MM.1S (cell line): Measurements from ENCODE around the gene ITLN1.

ENCODE experiments used
- DNase-seq: peaks from one replicate; pipeline ENCODE4 v3.0.0-alpha.2; 2015
- H2AFZ ChIP-seq: fragments of 300-600 bp; sonication (generic); 2 replicates; pipeline ENCODE4 v1.6.0; 2016; ENCODE audit warnings: antibody characterized with exemption, low read length
- H3F3A ChIP-seq: fragments of 300-600 bp; sonication (generic); 2 replicates; pipeline ENCODE4 v1.6.1; 2016; ENCODE audit warnings: mild to moderate bottlenecking, antibody characterized with exemption, low read length, moderate library complexity, mixed read lengths; ENCODE audit not compliant: insufficient read depth
- H3K27ac ChIP-seq: fragments of 300-600 bp; sonication (generic); 2 replicates; pipeline ENCODE4 v1.5.1; 2016; ENCODE audit warnings: mild to moderate bottlenecking, low read length
- H3K27me3 ChIP-seq: fragments of 300-600 bp; sonication (generic); replicated peaks from 2 replicates; pipeline ENCODE4 v1.6.0; 2016; ENCODE audit warnings: low read length; ENCODE audit not compliant: insufficient read depth
- H3K36me3 ChIP-seq: fragments of 300-600 bp; sonication (generic); replicated peaks from 2 replicates; pipeline ENCODE4 v1.6.1; 2016; ENCODE audit warnings: mild to moderate bottlenecking, low read length, mixed read lengths; ENCODE audit not compliant: insufficient read depth
- H3K4me1 ChIP-seq: fragments of 300-600 bp; sonication (generic); 2 replicates; pipeline ENCODE4 v1.6.1; 2016; ENCODE audit warnings: low read length, mixed read lengths
- H3K4me2 ChIP-seq: fragments of 300-600 bp; sonication (generic); 2 replicates; pipeline ENCODE4 v1.6.0; 2016; ENCODE audit warnings: low read depth, low read length
- H3K4me3 ChIP-seq: fragments of 300-600 bp; sonication (generic); 2 replicates; pipeline ENCODE4 v1.5.1; 2016; ENCODE audit warnings: low read length, mixed read lengths
- H3K79me2 ChIP-seq: fragments of 300-600 bp; sonication (generic); 2 replicates; pipeline ENCODE4 v1.6.1; 2016; ENCODE audit warnings: mixed run types, low read length, mixed read lengths
- H3K9ac ChIP-seq: fragments of 300-600 bp; sonication (generic); 2 replicates; pipeline ENCODE4 v1.6.1; 2016; ENCODE audit warnings: low read length, mixed read lengths
- H3K9me2 ChIP-seq: fragments of 300-600 bp; sonication (generic); replicated peaks from 2 replicates; pipeline ENCODE4 v1.6.1; 2016; ENCODE audit warnings: mild to moderate bottlenecking, low read length, mixed read lengths; ENCODE audit not compliant: insufficient read depth
- H3K9me3 ChIP-seq: fragments of 300-600 bp; sonication (generic); replicated peaks from 2 replicates; pipeline ENCODE4 v1.6.1; 2016; ENCODE audit warnings: mild to moderate bottlenecking, low read length, mixed read lengths; ENCODE audit not compliant: insufficient read depth
- H4K20me1 ChIP-seq: fragments of 300-600 bp; sonication (generic); 2 replicates; pipeline ENCODE4 v1.6.1; 2016; ENCODE audit warnings: mild to moderate bottlenecking, low read length, moderate library complexity, mixed read lengths; ENCODE audit not compliant: insufficient read depth
- EZH2 ChIP-seq: fragments of 300-600 bp; sonication (generic); optimal IDR thresholded peaks from 2 replicates; pipeline ENCODE3; 2017; ENCODE audit warnings: low read depth, mild to moderate bottlenecking, antibody characterized with exemption, low read length, mixed read lengths
- EZH2phosphoT487 ChIP-seq: fragments of 300-600 bp; sonication (generic); IDR thresholded peaks from 2 replicates; pipeline ENCODE4 v1.6.1; 2018; ENCODE audit warnings: antibody characterized with exemption, low read length
- TF ChIP-seq, protein P1 (sequence below): fragments of 300-600 bp; sonication (generic); IDR thresholded peaks from 2 replicates; pipeline ENCODE4 v1.5.1; 2016; ENCODE audit warnings: antibody characterized with exemption, low read length, mixed read lengths

Gene ITLN1

GRCh38 chr1:160860840-160861505 lies 24.0 kb downstream of the ITLN1 start:
- H3K4me3 ChIP-seq = no peak overlapping the region

GRCh38 chr1:160859166-160859565 lies 25.8 kb downstream of the ITLN1 start:
- no peak overlapping the region for H3K27ac ChIP-seq

More at GRCh38 chr1:160860840-160861505, 24.0 kb downstream of the ITLN1 start:
- no peak for DNase-seq
- Histone ChIP-seq H3K27me3 (no peaks in the 10 kb centered on the region), H3K9me3 (no peaks in the 10 kb centered on the region), H3K79me2 (no peaks in the 10 kb centered on the region), H3K36me3 (no peaks in the 10 kb centered on the region), H3K4me1 (no peaks in the 10 kb centered on the region), H3K4me2 (no peak overlapping the region), H3K9me2 (no peaks in the 10 kb centered on the region), H2AFZ (no peak overlapping the region), H3K9ac (no peak overlapping the region), H4K20me1 (no peaks in the 10 kb centered on the region), H3K27ac (no peak overlapping the region), H3F3A (no peaks in the 10 kb centered on the region)
- TF ChIP-seq EZH2phosphoT487 = no peak
- TF ChIP-seq EZH2 = no peak
- TF ChIP-seq, protein P1, sequence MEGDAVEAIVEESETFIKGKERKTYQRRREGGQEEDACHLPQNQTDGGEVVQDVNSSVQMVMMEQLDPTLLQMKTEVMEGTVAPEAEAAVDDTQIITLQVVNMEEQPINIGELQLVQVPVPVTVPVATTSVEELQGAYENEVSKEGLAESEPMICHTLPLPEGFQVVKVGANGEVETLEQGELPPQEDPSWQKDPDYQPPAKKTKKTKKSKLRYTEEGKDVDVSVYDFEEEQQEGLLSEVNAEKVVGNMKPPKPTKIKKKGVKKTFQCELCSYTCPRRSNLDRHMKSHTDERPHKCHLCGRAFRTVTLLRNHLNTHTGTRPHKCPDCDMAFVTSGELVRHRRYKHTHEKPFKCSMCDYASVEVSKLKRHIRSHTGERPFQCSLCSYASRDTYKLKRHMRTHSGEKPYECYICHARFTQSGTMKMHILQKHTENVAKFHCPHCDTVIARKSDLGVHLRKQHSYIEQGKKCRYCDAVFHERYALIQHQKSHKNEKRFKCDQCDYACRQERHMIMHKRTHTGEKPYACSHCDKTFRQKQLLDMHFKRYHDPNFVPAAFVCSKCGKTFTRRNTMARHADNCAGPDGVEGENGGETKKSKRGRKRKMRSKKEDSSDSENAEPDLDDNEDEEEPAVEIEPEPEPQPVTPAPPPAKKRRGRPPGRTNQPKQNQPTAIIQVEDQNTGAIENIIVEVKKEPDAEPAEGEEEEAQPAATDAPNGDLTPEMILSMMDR = no peak

DNA sequence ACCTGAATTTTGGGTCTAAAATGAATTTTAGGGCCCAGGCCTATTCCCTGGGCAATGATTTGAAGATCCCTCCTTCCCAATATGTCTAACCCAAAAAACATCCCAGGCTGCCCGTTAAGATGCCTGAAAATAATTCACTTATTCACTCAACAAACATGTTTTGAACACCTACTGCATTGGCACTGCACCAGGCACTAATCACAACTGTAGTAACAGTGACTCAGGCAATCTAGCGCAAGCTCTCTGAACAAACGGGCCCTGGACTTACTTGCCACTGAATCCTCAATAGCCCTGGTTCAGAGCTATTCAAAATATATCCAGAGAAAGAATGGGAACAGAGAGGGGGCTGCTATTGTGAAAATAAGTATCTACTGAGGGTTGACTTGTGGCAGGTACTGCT lies 26.5 kb downstream of the ITLN1 start:
- Histone ChIP-seq H3K27ac (no peak overlapping the region), H3K4me2 (no peak overlapping the region), H3K36me3 (no peaks in the 10 kb centered on the region), H3K9me2 (no peaks in the 10 kb centered on the region), H3K27me3 (no peaks in the 10 kb centered on the region), H3K9ac (no peak overlapping the region), H3F3A (no peaks in the 10 kb centered on the region), H3K4me1 (no peaks in the 10 kb centered on the region), H3K79me2 (no peaks in the 10 kb centered on the region), H3K4me3 (no peak overlapping the region), H4K20me1 (no peaks in the 10 kb centered on the region), H3K9me3 (no peaks in the 10 kb centered on the region), H2AFZ (no peak overlapping the region)
- TF ChIP-seq EZH2 (no peak), EZH2phosphoT487 (no peak)
- TF ChIP-seq, protein P1 = no peak
- DNase-seq = no peak

More at GRCh38 chr1:160859166-160859565, 25.8 kb downstream of the ITLN1 start:
- no peaks in the 10 kb centered on the region for H3K27me3 ChIP-seq
- no peaks in the 10 kb centered on the region for H3K4me1 ChIP-seq
- TF ChIP-seq, protein P1 = no peak
- TF ChIP-seq EZH2phosphoT487 = no peak
- TF ChIP-seq EZH2 = no peak
- DNase-seq = no peak
- no peaks in the 10 kb centered on the region for H3K9me2 ChIP-seq
- H3F3A ChIP-seq = no peaks in the 10 kb centered on the region
- H3K9me3 ChIP-seq = no peaks in the 10 kb centered on the region
- H3K9ac ChIP-seq = no peak overlapping the region
- no peaks in the 10 kb centered on the region for H4K20me1 ChIP-seq
- H3K36me3 ChIP-seq = no peaks in the 10 kb centered on the region
- H3K79me2 ChIP-seq = no peaks in the 10 kb centered on the region
- no peak overlapping the region for H3K4me2 ChIP-seq
- no peak overlapping the region for H3K4me3 ChIP-seq
- H2AFZ ChIP-seq = no peak overlapping the region
